ENCODE measurements around the gene PTPN18.
"Not testable (repeated sequence)": the region's sequence is repeated elsewhere in the genome, so short reads cannot be mapped to it uniquely, and the experiment has no call there.

The PTPN18 gene, protein sequence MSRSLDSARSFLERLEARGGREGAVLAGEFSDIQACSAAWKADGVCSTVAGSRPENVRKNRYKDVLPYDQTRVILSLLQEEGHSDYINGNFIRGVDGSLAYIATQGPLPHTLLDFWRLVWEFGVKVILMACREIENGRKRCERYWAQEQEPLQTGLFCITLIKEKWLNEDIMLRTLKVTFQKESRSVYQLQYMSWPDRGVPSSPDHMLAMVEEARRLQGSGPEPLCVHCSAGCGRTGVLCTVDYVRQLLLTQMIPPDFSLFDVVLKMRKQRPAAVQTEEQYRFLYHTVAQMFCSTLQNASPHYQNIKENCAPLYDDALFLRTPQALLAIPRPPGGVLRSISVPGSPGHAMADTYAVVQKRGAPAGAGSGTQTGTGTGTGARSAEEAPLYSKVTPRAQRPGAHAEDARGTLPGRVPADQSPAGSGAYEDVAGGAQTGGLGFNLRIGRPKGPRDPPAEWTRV

GRCh38 chr2:130355578-130356431 is at the start of gene PTPN18:
PTPN18 (plus strand) TSS chr2:130356056; CDS start chr2:130356108, 52 bp downstream.
- DNase-seq = no peak

- no peak for DNase-seq
Measured at GRCh38 chr2:130307850-130308249, 48.0 kb upstream of the PTPN18 start.

GRCh38 chr2:130310881-130311280 is 45.0 kb upstream of the PTPN18 start:
- no peak for DNase-seq

DNA sequence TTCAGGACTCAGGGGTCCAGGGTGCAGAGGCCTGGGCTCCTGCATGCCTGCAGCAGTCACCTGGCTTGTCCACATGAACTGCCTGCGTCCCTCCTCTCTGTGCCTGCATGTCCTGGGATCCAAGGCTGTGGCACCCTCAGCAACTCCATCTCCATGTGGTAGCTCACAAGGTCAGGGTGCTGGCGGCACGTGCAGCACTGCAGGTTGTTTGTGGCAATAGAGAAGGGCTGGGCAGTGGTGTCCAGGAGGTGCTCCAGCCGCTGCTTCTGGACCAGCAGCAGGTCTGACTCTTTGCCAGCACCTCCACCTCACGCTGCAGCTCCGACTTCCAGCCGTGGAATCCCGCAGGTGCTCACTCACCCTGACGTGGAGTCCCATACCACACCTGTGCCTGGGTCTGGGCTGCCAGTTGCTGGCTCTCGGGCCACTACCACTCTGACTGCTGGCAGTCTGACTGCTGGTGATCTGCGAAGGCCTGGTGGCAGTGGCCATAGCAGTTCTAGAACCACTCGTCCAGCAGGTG is 42.0 kb upstream of the PTPN18 start:
- no peak for DNase-seq

DNA sequence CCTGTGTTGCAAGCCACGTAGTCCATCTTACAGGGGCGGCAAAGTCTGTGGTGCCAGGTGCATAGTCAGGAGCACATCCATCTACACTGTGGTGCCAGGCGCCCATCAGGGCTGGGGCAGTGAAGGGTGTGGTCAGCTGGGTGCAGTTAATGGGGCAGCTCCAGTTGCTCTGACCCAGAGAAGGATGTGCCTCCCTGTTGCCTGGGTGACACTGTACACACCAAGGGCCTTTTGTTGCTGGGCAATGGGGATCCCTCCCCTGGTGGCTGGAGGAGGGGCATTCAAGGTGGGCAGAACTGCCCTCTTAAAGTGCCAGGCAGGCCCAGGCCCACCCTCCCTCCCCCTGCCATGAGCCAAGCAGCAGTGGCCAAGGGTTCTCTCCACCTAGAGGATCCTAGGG is 41.5 kb upstream of the PTPN18 start:
- DNase-seq = no peak

DNA sequence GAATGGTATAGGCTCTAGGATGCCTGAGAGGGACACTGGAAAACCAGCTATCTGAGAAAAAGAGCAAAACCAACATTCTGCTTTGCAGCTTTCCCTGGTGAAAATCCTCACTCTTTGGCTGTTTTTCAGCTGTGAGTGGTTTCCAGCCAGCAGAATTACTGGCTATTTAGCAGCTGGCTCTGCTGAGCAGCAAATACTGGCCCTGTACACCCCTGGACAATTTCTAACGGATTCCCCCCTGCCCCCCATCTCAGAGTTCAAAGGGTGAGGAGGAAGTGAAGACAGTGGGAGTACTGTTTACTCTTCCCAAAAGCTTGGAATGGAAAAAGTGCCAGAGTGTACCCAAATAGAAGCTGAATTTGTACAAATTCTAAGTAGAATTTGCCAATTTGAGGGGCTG is 39.3 kb upstream of the PTPN18 start:
- DNase-seq = no peak

DNA sequence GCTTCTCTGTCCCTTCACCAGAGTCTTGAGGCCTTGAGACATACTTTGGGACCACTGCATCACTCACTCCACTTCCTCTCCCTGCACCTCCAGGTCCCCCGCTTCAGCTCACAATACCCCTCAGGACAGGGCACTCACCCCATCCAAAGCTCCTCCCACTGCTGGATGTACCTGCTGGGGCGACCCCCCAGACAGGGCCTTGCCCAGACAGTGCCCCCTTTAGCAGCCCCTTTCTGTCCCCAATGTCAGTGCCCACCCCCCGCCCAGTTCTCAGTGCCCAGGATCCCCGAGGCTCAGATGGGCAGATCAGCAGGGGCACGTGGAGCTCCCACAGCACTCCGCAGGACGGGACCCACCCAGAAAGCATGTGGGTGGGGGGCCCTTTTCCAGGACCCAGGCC is 37.0 kb upstream of the PTPN18 start:
- no peak for DNase-seq

DNA sequence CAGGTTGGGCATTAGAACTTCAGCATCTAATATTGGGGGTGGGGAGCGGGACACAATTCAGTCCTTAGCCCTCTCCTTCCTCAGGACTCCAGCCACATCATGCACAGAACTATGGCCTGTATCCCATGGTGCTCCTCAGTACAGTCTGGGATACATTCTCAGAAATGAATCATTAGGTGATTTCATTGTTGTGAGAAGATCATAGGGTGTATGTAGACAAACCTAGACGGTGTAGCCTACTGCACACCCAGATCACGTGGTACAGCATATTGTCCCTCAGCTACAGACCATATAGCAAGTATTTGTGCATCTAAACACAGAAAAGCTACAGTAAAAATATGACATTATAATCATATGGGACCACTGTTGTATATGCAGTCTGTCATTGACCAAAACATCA is 36.3 kb upstream of the PTPN18 start:
- no peak for DNase-seq

- no peak for DNase-seq
Measured at GRCh38 chr2:130327703-130328527, 27.9 kb upstream of the PTPN18 start.

- DNase-seq = no peak
Measured at GRCh38 chr2:130328710-130329109, 27.1 kb upstream of the PTPN18 start.

DNA sequence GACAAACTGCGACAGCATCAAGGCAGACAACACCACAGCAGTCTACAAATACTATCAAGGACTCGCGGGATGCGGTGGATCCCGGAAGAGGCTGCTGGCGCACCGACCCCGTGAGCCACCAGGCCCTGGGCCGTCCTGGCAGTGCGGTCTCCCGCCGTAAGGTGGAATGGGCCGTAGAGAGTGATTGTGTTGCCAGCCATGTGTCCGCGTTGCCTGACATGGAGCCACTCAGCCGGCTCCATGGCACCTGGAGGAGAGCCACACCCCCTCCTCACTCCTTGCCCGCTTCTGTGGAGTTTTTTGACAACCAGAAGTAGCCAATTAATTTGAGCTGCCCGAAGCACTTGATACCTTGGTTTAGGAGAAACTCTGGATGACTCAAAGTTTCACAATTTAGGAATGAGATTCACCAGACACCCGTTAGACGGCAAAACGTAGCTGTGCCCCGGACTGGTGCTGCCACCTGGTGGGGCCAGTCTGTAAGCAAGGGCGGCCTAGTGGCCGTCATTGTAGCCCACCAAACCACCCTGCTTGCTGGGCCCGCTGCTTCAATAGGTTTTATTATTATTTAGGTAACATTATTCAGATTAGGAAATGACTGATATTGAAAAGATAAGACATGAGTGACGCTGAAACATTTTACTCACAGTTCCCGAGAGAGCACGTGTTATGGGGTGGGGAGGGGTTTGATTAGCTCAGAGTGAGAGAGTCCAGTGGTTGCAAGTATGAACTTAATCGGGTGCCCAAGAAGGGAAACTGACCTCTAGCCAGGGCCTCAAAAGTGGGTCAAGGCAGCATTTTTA is 23.4 kb upstream of the PTPN18 start:
- DNase-seq = no peak

DNA sequence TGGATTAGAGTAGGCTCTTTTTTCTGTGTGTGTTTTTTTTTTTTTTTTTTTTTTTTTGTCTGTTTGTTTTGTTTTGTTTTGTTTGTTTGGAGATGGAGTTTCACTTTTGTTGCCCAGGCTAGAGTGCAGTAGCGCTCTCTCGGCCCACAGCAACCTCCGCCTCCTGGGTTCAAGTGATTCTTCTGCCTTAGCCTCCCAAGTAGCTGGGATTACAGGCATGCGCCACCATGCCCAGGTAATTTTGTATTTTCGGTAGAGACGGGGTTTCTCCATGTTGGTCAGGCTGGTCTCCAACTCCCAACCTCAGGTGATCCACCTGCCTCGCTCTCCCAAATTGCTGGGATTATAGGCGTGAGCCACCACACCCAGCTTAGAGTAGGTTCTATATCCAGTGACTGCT is 22.6 kb upstream of the PTPN18 start:
- not testable (repeated sequence) for DNase-seq

- no peak for DNase-seq
Measured at GRCh38 chr2:130334026-130334425, 21.8 kb upstream of the PTPN18 start.

GRCh38 chr2:130335226-130335625 is 20.6 kb upstream of the PTPN18 start:
- DNase-seq = no peak

GRCh38 chr2:130336150-130336876 is 19.5 kb upstream of the PTPN18 start:
- no peak for DNase-seq

GRCh38 chr2:130336877-130337734 is 18.8 kb upstream of the PTPN18 start:
- DNase-seq = peak; percentile 42

- no peak for DNase-seq
Measured at GRCh38 chr2:130337735-130338325, 18.0 kb upstream of the PTPN18 start.

DNA sequence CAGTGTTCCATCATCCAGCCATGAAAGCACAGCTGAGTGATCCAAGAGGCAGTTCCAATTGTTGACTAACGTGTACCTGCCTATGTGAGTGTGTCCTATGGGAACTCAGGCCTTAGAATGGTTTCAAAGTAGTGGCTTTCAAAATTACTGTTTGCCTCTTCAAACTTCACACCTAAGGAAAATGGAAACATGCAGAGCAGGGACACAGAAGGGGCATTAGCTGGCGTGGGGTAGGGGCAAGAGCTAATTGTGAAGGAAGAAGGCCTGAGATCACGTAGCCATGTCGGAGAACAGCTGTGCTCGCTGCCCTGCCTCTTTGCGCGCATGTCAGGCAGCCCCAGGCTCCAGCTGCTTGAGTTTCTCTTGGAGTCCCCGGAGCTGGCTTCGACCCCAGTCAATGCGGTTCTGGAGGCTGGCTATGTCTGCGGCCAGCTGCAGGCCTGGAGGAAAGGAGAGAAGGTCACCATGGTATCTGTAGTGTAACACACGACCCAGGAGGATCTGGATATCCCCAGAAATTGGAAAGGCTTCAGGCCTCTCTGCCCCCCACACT is 17.0 kb upstream of the PTPN18 start:
- DNase-seq = no peak
